Measurements from ENCODE around the gene CLMP.
"Not testable (repeated sequence)": the region's sequence is repeated elsewhere in the genome, so short reads cannot be mapped to it uniquely, and the experiment has no call there.

Gene CLMP

GRCh38 chr11:123144707-123145106 lies 50.3 kb downstream of the CLMP start:
- Histone ChIP-seq H3K4me1 (ENCODE audit: insufficient read depth, low read length) (no peaks in the 10 kb centered on the region), H3K9ac (ENCODE audit: low read length) (no peak overlapping the region), H3K27me3 (ENCODE audit: control insufficient read depth in 1 of 2, insufficient read depth in 2 of 2, low read length in 2 of 2) (no peaks in the 10 kb centered on the region), H3K4me3 (ENCODE audit: low read depth in 1 of 2, low read length in 2 of 2) (no peak overlapping the region), H3K36me3 (ENCODE audit: insufficient read depth, low read length) (no peaks in the 10 kb centered on the region), H3K9me3 (ENCODE audit: low read length) (no peaks in the 10 kb centered on the region), H3K27ac (ENCODE audit: low read depth, low read length) (no peak overlapping the region)

DNA sequence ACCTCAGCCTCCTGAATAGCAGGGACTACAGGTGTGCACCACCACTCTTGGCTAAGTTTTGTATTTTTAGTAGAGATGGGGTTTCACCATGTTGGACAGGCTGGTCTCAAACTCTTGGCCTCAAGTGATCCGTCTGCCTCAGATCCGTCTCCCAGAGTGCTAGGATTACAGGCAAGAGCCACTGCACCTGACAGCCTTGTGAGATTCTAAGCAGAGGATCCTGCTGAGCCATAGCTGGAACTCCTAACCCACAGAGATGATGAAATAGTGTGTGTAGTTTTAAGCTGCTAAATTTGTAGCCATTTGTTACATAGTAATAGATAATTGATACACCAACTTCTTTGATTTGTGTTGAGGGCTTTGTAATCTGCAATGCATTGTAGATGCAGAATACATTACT lies 51.1 kb downstream of the CLMP start:
- H3K9ac ChIP-seq (ENCODE audit: low read length): no peak overlapping the region
- no peaks in the 10 kb centered on the region for H3K4me1 ChIP-seq (ENCODE audit: insufficient read depth, low read length)
- no peak overlapping the region for H3K27ac ChIP-seq (ENCODE audit: low read depth, low read length)
- no peaks in the 10 kb centered on the region for H3K27me3 ChIP-seq (ENCODE audit: control insufficient read depth in 1 of 2, insufficient read depth in 2 of 2, low read length in 2 of 2)
- H3K4me3 ChIP-seq (ENCODE audit: low read depth in 1 of 2, low read length in 2 of 2): no peak overlapping the region
- H3K36me3 ChIP-seq (ENCODE audit: insufficient read depth, low read length): no peaks in the 10 kb centered on the region
- no peaks in the 10 kb centered on the region for H3K9me3 ChIP-seq (ENCODE audit: low read length)

DNA sequence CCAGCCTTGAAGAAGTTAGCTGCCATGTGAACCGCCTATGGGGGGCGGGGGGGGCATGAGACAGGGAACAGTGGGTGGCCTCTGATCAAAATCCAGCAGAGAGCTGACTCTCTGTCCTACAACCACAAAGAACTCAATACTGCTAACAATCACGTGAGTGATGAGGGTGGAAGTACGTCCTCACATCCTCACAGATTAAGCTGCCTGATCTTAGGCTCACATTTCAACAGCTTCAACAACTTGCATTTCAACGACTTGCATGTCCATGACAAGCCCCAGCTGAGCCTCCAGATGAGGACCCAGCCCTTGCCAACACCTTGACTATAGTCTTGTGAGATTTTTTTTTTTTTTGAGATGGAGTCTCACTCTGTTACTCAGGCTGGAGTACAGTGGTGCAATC lies 51.6 kb downstream of the CLMP start:
- Histone ChIP-seq H3K36me3 (ENCODE audit: insufficient read depth, low read length) (no peaks in the 10 kb centered on the region), H3K4me3 (ENCODE audit: low read depth in 1 of 2, low read length in 2 of 2) (no peak overlapping the region), H3K9me3 (ENCODE audit: low read length) (no peaks in the 10 kb centered on the region), H3K9ac (ENCODE audit: low read length) (no peak overlapping the region), H3K27ac (ENCODE audit: low read depth, low read length) (no peak overlapping the region), H3K27me3 (ENCODE audit: control insufficient read depth in 1 of 2, insufficient read depth in 2 of 2, low read length in 2 of 2) (no peaks in the 10 kb centered on the region), H3K4me1 (ENCODE audit: insufficient read depth, low read length) (no peaks in the 10 kb centered on the region)

- H3K27me3 ChIP-seq (ENCODE audit: control insufficient read depth in 1 of 2, insufficient read depth in 2 of 2, low read length in 2 of 2): no peaks in the 10 kb centered on the region
- no peak overlapping the region for H3K4me3 ChIP-seq (ENCODE audit: low read depth in 1 of 2, low read length in 2 of 2)
- no peak overlapping the region for H3K27ac ChIP-seq (ENCODE audit: low read depth, low read length)
- H3K4me1 ChIP-seq (ENCODE audit: insufficient read depth, low read length): peaks cover 10% of the 10 kb centered on the region
- H3K9ac ChIP-seq (ENCODE audit: low read length): no peak overlapping the region
- no peaks in the 10 kb centered on the region for H3K9me3 ChIP-seq (ENCODE audit: low read length)
- no peaks in the 10 kb centered on the region for H3K36me3 ChIP-seq (ENCODE audit: insufficient read depth, low read length)
Observed at GRCh38 chr11:123139206-123139605, 55.8 kb downstream of the CLMP start.

DNA sequence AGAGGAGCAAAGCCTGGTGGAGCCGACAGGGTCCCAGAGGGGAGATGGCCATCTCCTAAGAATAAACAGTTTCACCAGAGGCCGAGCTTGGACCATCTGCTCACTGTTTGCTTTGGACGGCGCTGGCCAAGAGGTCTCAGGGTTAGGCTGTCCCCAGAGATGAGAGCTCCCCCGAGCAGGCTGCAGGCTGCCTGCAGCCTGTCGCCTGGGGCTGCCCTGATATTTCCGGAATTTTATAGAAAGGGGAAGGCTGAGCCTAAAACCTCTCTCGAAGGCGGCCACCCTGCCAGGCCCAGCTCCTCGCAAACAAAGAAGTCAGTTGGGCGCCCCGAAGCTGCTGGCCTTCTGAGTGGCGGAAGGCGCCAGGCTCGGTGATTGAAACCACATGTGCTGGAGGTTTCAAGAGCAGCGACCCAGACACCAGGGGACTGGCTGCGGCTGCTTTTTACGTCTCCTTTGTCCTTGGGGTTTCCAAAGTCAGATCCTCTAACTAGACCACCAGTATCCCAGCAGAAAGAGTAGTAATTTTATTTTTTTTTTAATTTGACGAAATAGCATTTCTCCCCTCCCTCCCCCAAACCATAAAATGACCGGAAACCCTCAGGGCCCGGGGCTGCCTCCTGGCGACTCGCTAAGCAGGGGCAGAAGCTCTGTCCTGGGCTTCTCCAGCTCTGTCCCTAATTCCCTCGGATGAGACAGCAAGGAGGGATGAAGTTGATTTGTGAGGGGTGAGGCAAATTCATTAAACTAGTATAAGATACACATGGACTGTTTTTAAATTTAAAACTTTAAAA lies 57.4 kb downstream of the CLMP start:
- Histone ChIP-seq H3K27ac (ENCODE audit: low read depth, low read length) (peak overlapping the region; percentile 71), H3K9me3 (ENCODE audit: low read length) (no peaks in the 10 kb centered on the region), H3K36me3 (ENCODE audit: insufficient read depth, low read length) (no peaks in the 10 kb centered on the region), H3K9ac (ENCODE audit: low read length) (no peak overlapping the region), H3K4me1 (ENCODE audit: insufficient read depth, low read length) (peaks cover 10% of the 10 kb centered on the region), H3K27me3 (ENCODE audit: control insufficient read depth in 1 of 2, insufficient read depth in 2 of 2, low read length in 2 of 2) (no peaks in the 10 kb centered on the region), H3K4me3 (ENCODE audit: low read depth in 1 of 2, low read length in 2 of 2) (no peak overlapping the region)

DNA sequence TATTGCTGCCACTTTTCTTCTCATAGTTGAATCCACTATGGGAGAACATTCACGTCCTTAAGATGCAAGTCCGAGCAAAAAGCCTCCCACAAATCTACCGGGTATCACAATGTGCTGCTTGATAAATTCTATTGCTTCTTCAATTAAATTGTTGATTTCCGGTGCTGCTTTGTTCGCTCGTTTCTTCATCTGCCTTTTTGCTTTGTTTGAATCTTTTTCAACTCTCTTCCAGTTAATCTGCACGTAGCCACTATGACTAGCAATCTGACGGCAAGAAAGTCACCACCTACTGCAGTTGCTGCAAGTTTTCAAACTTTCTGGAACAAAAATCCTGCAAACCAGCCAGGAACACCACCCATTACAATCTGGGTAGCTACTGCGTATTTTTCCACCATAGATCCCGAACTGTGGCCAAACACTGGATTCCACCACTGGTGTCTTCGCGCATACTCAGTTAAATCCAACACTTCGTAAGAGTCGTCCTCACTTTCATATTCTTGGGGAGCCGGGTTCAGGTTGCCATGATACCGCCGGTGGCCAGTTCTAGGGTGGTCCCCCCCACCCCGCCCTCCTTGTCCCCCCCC lies 59.1 kb downstream of the CLMP start:
- H3K9ac ChIP-seq (ENCODE audit: low read length): no peak overlapping the region
- no peaks in the 10 kb centered on the region for H3K36me3 ChIP-seq (ENCODE audit: insufficient read depth, low read length)
- H3K9me3 ChIP-seq (ENCODE audit: low read length): no peaks in the 10 kb centered on the region
- no peak overlapping the region for H3K4me3 ChIP-seq (ENCODE audit: low read depth in 1 of 2, low read length in 2 of 2)
- peaks cover 10% of the 10 kb centered on the region for H3K4me1 ChIP-seq (ENCODE audit: insufficient read depth, low read length)
- no peaks in the 10 kb centered on the region for H3K27me3 ChIP-seq (ENCODE audit: control insufficient read depth in 1 of 2, insufficient read depth in 2 of 2, low read length in 2 of 2)
- no peak overlapping the region for H3K27ac ChIP-seq (ENCODE audit: low read depth, low read length)

- Histone ChIP-seq H3K27ac (ENCODE audit: low read depth, low read length) (no peak overlapping the region), H3K4me3 (ENCODE audit: low read depth in 1 of 2, low read length in 2 of 2) (no peak overlapping the region), H3K4me1 (ENCODE audit: insufficient read depth, low read length) (peaks cover 11% of the 10 kb centered on the region), H3K27me3 (ENCODE audit: control insufficient read depth in 1 of 2, insufficient read depth in 2 of 2, low read length in 2 of 2) (no peaks in the 10 kb centered on the region), H3K36me3 (ENCODE audit: insufficient read depth, low read length) (no peaks in the 10 kb centered on the region), H3K9me3 (ENCODE audit: low read length) (no peaks in the 10 kb centered on the region), H3K9ac (ENCODE audit: low read length) (no peak overlapping the region)
Observed at GRCh38 chr11:123132881-123133280, 62.2 kb downstream of the CLMP start.

DNA sequence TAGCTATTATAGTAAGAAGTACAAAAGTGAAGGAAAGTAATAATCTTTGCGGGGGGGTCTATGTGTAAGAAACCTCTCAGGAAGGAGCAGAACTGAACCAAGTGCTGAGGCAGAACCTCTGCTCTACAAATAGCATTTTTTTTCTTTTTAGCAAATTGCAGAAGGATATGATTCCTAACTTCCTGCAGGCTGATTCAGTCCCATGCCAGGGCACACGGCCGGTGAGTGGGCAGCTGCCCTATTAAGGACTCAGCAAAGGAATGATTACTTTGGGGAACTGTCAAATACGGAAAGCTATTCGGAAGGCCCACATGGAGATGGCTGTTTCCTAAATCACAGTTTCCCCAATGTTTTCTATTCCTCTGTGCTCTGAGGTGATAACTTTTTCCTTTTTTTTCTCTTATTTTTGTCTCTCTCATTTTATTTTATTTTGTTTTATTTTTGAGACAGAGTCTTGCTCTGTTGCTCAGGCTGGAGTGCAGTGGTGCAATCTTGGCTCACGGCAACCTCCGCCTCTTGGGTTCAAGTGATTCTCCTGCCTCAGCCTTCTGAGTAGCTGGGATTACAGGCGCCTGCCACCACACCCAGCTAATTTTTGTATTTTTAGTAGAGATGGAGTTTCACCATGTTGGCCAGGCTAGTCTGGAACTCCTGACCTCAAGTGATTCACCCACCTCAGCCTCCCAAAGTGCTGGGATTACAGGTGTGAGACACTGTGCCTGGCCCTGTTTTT lies 62.8 kb downstream of the CLMP start:
- not testable (repeated sequence) for H3K9ac ChIP-seq (ENCODE audit: low read length); H3K4me3 ChIP-seq (ENCODE audit: low read depth in 1 of 2, low read length in 2 of 2); H3K9me3 ChIP-seq (ENCODE audit: low read length); H3K27ac ChIP-seq (ENCODE audit: low read depth, low read length); H3K36me3 ChIP-seq (ENCODE audit: insufficient read depth, low read length); H3K27me3 ChIP-seq (ENCODE audit: control insufficient read depth in 1 of 2, insufficient read depth in 2 of 2, low read length in 2 of 2); H3K4me1 ChIP-seq (ENCODE audit: insufficient read depth, low read length)

DNA sequence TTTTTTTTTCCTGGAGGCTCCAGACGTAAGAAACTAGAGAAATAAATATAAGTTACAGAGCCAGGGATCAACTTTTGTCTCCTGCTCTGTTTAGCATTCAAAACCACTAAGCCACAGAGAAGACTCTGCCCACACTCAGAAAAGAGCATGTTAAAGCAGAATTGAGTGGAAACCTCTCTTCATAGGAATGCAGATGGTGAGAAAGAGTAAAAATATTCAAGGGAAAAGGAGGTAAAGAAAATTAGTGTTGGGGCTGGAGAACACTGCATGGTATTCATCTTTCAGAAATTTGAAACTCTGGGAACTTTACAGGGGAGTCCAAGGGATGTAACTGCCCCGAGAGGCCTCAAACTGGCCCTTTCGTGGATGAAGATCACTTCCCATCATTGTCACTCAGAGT lies 65.1 kb downstream of the CLMP start:
- no peak overlapping the region for H3K9ac ChIP-seq (ENCODE audit: low read length)

GRCh38 chr11:123125169-123125568 lies 69.9 kb downstream of the CLMP start:
- no peaks in the 10 kb centered on the region for H3K27me3 ChIP-seq (ENCODE audit: control insufficient read depth in 1 of 2, insufficient read depth in 2 of 2, low read length in 2 of 2)
- no peaks in the 10 kb centered on the region for H3K36me3 ChIP-seq (ENCODE audit: insufficient read depth, low read length)
- peaks cover under 1% of the 10 kb centered on the region for H3K4me1 ChIP-seq (ENCODE audit: insufficient read depth, low read length)
- H3K9me3 ChIP-seq (ENCODE audit: low read length): no peaks in the 10 kb centered on the region
- H3K27ac ChIP-seq (ENCODE audit: low read depth, low read length): no peak overlapping the region
- H3K9ac ChIP-seq (ENCODE audit: low read length): no peak overlapping the region
- H3K4me3 ChIP-seq (ENCODE audit: low read depth in 1 of 2, low read length in 2 of 2): no peak overlapping the region

More for the DNA sequence above, 65.1 kb downstream of the CLMP start:
- Histone ChIP-seq H3K4me1 (ENCODE audit: insufficient read depth, low read length) (peaks cover 5% of the 10 kb centered on the region), H3K27ac (ENCODE audit: low read depth, low read length) (no peak overlapping the region), H3K9me3 (ENCODE audit: low read length) (no peaks in the 10 kb centered on the region), H3K27me3 (ENCODE audit: control insufficient read depth in 1 of 2, insufficient read depth in 2 of 2, low read length in 2 of 2) (no peaks in the 10 kb centered on the region), H3K4me3 (ENCODE audit: low read depth in 1 of 2, low read length in 2 of 2) (no peak overlapping the region), H3K36me3 (ENCODE audit: insufficient read depth, low read length) (no peaks in the 10 kb centered on the region)

DNA sequence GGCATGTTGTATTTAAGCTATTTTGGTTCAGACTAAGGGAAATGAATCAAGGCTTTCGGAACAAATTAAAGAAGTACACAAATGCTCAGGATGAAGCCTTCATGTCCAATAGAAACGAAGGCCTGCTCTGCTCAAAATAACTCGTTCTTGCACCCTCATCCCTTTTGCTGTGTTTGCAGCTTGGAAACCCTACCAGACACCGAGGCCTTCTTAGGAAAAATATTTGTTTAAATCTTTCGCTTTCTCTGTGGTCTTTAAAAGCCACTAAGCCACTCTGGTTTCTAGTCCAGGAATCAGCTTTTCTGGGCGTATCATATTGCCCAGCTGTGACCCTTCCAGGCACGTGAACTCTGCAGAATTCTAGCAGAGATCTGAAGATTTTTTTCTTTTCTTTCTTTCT lies 72.2 kb downstream of the CLMP start:
- Histone ChIP-seq H3K27me3 (ENCODE audit: control insufficient read depth in 1 of 2, insufficient read depth in 2 of 2, low read length in 2 of 2) (no peaks in the 10 kb centered on the region), H3K4me1 (ENCODE audit: insufficient read depth, low read length) (peaks cover 5% of the 10 kb centered on the region), H3K9ac (ENCODE audit: low read length) (no peak overlapping the region), H3K4me3 (ENCODE audit: low read depth in 1 of 2, low read length in 2 of 2) (no peak overlapping the region), H3K9me3 (ENCODE audit: low read length) (no peaks in the 10 kb centered on the region), H3K36me3 (ENCODE audit: insufficient read depth, low read length) (no peaks in the 10 kb centered on the region), H3K27ac (ENCODE audit: low read depth, low read length) (no peak overlapping the region)
